SK-N-SH treated with all-trans-retinoic acid at 6 μM for 48 hours (cell line): ENCODE measurements around the gene TM6SF1.

ENCODE experiments used
- ATAC-seq: fragments of 200-7000 bp; cut with Tn5 transposase; 3 replicates; pipeline ENCODE4 v1.9.1; 2020; ENCODE audit warnings: mild to moderate bottlenecking, moderate library complexity
- ARNTL ChIP-seq: fragments of 450-650 bp; formaldehyde crosslinking; IDR thresholded peaks from 2 replicates; pipeline ENCODE4 v1.5.0; 2020; ENCODE audit warnings: low read depth, mild to moderate bottlenecking, moderate library complexity, borderline replicate concordance
- BACH2 ChIP-seq: fragments of 250-450 bp; sonication (Bioruptor Pico); IDR thresholded peaks from 2 replicates; pipeline ENCODE4 v1.9.0; 2021; ENCODE audit warnings: mild to moderate bottlenecking, borderline replicate concordance
- CREB5 ChIP-seq: fragments of 250-450 bp; sonication (Bioruptor Pico); IDR thresholded peaks from 2 replicates; pipeline ENCODE4 v1.5.1; 2020; ENCODE audit warnings: low read depth, mild to moderate bottlenecking, moderate library complexity
- CSDC2 ChIP-seq: fragments of 250-450 bp; sonication (Bioruptor Pico); IDR thresholded peaks from 2 replicates; pipeline ENCODE4 v1.5.0; 2020; ENCODE audit warnings: mild to moderate bottlenecking, moderate library complexity
- ESRRG ChIP-seq: fragments of 250-450 bp; sonication (Bioruptor Pico); IDR thresholded peaks from 2 replicates; pipeline ENCODE4 v1.6.1; 2021; ENCODE audit warnings: mild to moderate bottlenecking
- GLIS3 ChIP-seq: fragments of 250-450 bp; sonication (Bioruptor Pico); IDR thresholded peaks from 2 replicates; pipeline ENCODE4 v1.5.0; 2020; ENCODE audit warnings: mild to moderate bottlenecking, moderate library complexity
- ISL1 ChIP-seq: fragments of 250-450 bp; sonication (Bioruptor Pico); IDR thresholded peaks from 2 replicates; pipeline ENCODE4 v2.1.2; 2022; ENCODE audit warnings: mild to moderate bottlenecking, moderate library complexity
- OSR1 ChIP-seq: fragments of 250-450 bp; sonication (Bioruptor Pico); IDR thresholded peaks from 2 replicates; pipeline ENCODE4 v1.8.0; 2022; ENCODE audit warnings: moderate library complexity, mild to moderate bottlenecking, inconsistent platforms
- POU6F1 ChIP-seq: fragments of 250-450 bp; sonication (Bioruptor Pico); IDR thresholded peaks from 2 replicates; pipeline ENCODE4 v1.8.0; 2021; ENCODE audit warnings: low read depth, mild to moderate bottlenecking, moderate library complexity, borderline replicate concordance
- PPARA ChIP-seq: fragments of 250-450 bp; sonication (Bioruptor Pico); IDR thresholded peaks from 2 replicates; pipeline ENCODE4 v1.5.0; 2020; ENCODE audit warnings: mild to moderate bottlenecking, borderline replicate concordance
- RARB ChIP-seq: fragments of 250-450 bp; sonication (Bioruptor Pico); IDR thresholded peaks from 2 replicates; pipeline ENCODE4 v1.8.0; 2021; ENCODE audit warnings: mild to moderate bottlenecking, moderate library complexity
- SNAI2 ChIP-seq: fragments of 250-450 bp; sonication (Bioruptor Pico); IDR thresholded peaks from 2 replicates; pipeline ENCODE4 v1.5.0; 2020; ENCODE audit warnings: mild to moderate bottlenecking, moderate library complexity
- TCF4 ChIP-seq: fragments of 250-450 bp; sonication (Bioruptor Pico); IDR thresholded peaks from 2 replicates; pipeline ENCODE4 v1.8.0; 2021; ENCODE audit warnings: mild to moderate bottlenecking, moderate library complexity, borderline replicate concordance
- TOX ChIP-seq: fragments of 250-450 bp; sonication (Bioruptor Pico); IDR thresholded peaks from 2 replicates; pipeline ENCODE4 v1.8.0; 2021; ENCODE audit warnings: mild to moderate bottlenecking, moderate library complexity, borderline replicate concordance
- ZC3H10 ChIP-seq: fragments of 250-450 bp; sonication (Bioruptor Pico); IDR thresholded peaks from 2 replicates; pipeline ENCODE4 v1.5.1; 2021; ENCODE audit warnings: mild to moderate bottlenecking, moderate library complexity
- ZFP3 ChIP-seq: fragments of 250-450 bp; sonication (Bioruptor Pico); IDR thresholded peaks from 2 replicates; pipeline ENCODE4 v1.5.0; 2020; ENCODE audit warnings: mild to moderate bottlenecking, moderate library complexity
- ZFP30 ChIP-seq: fragments of 450-650 bp; formaldehyde crosslinking; IDR thresholded peaks from 2 replicates; pipeline ENCODE4 v1.5.0; 2022; ENCODE audit warnings: mild to moderate bottlenecking, moderate library complexity
- ZNF565 ChIP-seq: fragments of 450-650 bp; formaldehyde crosslinking; conservative IDR thresholded peaks from 2 replicates; pipeline ENCODE4 v1.5.0; 2020; ENCODE audit warnings: low read depth, mild to moderate bottlenecking, moderate library complexity
- ZNF70 ChIP-seq: fragments of 450-650 bp; formaldehyde crosslinking; IDR thresholded peaks from 2 replicates; pipeline ENCODE4 v1.5.0; 2020; ENCODE audit warnings: mild to moderate bottlenecking, moderate library complexity
- ZNF8 ChIP-seq: fragments of 450-650 bp; formaldehyde crosslinking; IDR thresholded peaks from 2 replicates; pipeline ENCODE4 v1.5.0; 2020; ENCODE audit warnings: mild to moderate bottlenecking, moderate library complexity
- TF ChIP-seq, protein P1 (sequence below): fragments of 250-450 bp; sonication (Bioruptor Pico); IDR thresholded peaks from 2 replicates; pipeline ENCODE4 v1.5.0; 2020; ENCODE audit warnings: mild to moderate bottlenecking, moderate library complexity
- TF ChIP-seq, protein P2 (sequence below): fragments of 250-450 bp; sonication (Bioruptor Pico); IDR thresholded peaks from 2 replicates; pipeline ENCODE4 v1.8.0; 2020; ENCODE audit warnings: mild to moderate bottlenecking, moderate library complexity, borderline replicate concordance

The TM6SF1 gene

GRCh38 chr15:83123529-83123928 is 16.1 kb downstream of the TM6SF1 start:
- no peak for ATAC-seq
- no peak for TF ChIP-seq SNAI2
- TF ChIP-seq ZC3H10 (CRISPR knock-in tag): no peak
- no peak for TF ChIP-seq PPARA (CRISPR knock-in tag)
- TF ChIP-seq ZNF70 (CRISPR knock-in tag): no peak
- no peak for TF ChIP-seq ESRRG (CRISPR knock-in tag)
- TF ChIP-seq ZNF565 (CRISPR knock-in tag): no peak
- no peak for TF ChIP-seq ZFP3 (CRISPR knock-in tag)

GRCh38 chr15:83127547-83128150 is 20.2 kb downstream of the TM6SF1 start:
- ATAC-seq: no peak
- TF ChIP-seq BACH2 (CRISPR knock-in tag) (no peak), TCF4 (CRISPR knock-in tag) (no peak), PPARA (CRISPR knock-in tag) (no peak), ZC3H10 (CRISPR knock-in tag) (no peak), ZNF70 (CRISPR knock-in tag) (no peak), TOX (CRISPR knock-in tag) (no peak), CREB5 (no peak), ARNTL (no peak), SNAI2 (no peak), GLIS3 (CRISPR knock-in tag) (no peak), POU6F1 (CRISPR knock-in tag) (no peak), ISL1 (no peak)
- TF ChIP-seq, protein P1, sequence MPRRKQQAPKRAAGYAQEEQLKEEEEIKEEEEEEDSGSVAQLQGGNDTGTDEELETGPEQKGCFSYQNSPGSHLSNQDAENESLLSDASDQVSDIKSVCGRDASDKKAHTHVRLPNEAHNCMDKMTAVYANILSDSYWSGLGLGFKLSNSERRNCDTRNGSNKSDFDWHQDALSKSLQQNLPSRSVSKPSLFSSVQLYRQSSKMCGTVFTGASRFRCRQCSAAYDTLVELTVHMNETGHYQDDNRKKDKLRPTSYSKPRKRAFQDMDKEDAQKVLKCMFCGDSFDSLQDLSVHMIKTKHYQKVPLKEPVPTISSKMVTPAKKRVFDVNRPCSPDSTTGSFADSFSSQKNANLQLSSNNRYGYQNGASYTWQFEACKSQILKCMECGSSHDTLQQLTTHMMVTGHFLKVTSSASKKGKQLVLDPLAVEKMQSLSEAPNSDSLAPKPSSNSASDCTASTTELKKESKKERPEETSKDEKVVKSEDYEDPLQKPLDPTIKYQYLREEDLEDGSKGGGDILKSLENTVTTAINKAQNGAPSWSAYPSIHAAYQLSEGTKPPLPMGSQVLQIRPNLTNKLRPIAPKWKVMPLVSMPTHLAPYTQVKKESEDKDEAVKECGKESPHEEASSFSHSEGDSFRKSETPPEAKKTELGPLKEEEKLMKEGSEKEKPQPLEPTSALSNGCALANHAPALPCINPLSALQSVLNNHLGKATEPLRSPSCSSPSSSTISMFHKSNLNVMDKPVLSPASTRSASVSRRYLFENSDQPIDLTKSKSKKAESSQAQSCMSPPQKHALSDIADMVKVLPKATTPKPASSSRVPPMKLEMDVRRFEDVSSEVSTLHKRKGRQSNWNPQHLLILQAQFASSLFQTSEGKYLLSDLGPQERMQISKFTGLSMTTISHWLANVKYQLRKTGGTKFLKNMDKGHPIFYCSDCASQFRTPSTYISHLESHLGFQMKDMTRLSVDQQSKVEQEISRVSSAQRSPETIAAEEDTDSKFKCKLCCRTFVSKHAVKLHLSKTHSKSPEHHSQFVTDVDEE (CRISPR knock-in tag): no peak

GRCh38 chr15:83129791-83130190 is 22.3 kb downstream of the TM6SF1 start:
- ATAC-seq: no peak
- TF ChIP-seq CSDC2 (CRISPR knock-in tag) (no peak), ZC3H10 (CRISPR knock-in tag) (no peak), ZNF565 (CRISPR knock-in tag) (no peak), ZNF8 (no peak), RARB (no peak), TCF4 (CRISPR knock-in tag) (no peak), CREB5 (no peak), ESRRG (CRISPR knock-in tag) (no peak), OSR1 (no peak), ZFP30 (CRISPR knock-in tag) (no peak), PPARA (CRISPR knock-in tag) (no peak), POU6F1 (CRISPR knock-in tag) (no peak), ZFP3 (CRISPR knock-in tag) (no peak), ARNTL (no peak), BACH2 (CRISPR knock-in tag) (no peak)
- TF ChIP-seq, protein P2, sequence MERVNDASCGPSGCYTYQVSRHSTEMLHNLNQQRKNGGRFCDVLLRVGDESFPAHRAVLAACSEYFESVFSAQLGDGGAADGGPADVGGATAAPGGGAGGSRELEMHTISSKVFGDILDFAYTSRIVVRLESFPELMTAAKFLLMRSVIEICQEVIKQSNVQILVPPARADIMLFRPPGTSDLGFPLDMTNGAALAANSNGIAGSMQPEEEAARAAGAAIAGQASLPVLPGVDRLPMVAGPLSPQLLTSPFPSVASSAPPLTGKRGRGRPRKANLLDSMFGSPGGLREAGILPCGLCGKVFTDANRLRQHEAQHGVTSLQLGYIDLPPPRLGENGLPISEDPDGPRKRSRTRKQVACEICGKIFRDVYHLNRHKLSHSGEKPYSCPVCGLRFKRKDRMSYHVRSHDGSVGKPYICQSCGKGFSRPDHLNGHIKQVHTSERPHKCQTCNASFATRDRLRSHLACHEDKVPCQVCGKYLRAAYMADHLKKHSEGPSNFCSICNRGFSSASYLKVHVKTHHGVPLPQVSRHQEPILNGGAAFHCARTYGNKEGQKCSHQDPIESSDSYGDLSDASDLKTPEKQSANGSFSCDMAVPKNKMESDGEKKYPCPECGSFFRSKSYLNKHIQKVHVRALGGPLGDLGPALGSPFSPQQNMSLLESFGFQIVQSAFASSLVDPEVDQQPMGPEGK (CRISPR knock-in tag): no peak
- TF ChIP-seq, all 23 proteins: peak for 0
